Placental epithelial cell (primary cell): ENCODE measurements around the gene CD8B. TPM values are rescaled to one million over a fixed set of nuclear protein-coding genes. Genes with fewer than 3 reads are reported as not detected.

Experiments used
- total RNA-seq: library from RNA; depleted of rRNA; stranded (reverse); fragments of >200 nt; gene quantifications from 2 replicates; pipeline ENCODE4 v1.2.3, GENCODE V29; 2012

CD8B gene
- 0.22 TPM in 1 of 2 replicates, not detected in the other for total RNA-seq

DNA sequence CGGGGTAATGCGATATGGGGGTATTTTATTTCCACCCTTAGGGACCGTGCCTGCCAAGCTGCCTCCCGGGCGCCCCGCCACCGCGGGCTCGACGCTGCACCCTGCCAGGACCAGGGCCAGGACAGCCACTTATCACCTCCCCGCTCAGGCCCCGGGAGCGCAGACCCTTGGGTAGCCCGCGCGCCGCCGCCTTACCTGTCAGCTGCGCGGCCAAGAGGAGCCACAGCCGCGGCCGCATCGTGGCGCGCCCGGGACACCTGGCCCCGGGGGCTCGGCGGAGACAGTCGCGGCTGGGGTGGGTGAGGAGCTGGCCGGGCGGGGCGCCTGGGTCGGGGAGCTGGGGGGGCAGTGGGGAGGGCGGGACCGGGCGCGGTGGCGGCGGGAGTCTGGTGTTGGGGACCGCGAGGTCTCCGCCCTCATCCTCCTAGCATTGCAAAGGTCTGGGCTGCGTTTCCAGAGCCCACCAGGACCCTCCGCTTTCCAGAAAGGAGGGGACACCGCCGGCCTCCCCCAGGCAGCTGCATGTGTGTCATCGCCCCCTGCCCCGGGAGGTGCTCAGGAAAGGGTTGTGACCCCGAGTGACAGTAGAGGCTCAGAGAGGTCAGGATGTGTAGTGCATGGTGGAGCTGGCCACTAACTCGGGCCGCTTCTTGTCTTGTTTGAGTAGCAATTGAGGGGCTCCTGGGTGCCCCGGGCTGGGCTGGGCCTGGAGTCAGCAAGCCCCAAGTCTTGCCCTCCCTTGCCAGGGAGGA, at the start of gene CD8B:
CD8B (minus strand) TSS at position 259 of the 752 bp plus-strand sequence; CDS start at position 238, 21 bp downstream.

DNA sequence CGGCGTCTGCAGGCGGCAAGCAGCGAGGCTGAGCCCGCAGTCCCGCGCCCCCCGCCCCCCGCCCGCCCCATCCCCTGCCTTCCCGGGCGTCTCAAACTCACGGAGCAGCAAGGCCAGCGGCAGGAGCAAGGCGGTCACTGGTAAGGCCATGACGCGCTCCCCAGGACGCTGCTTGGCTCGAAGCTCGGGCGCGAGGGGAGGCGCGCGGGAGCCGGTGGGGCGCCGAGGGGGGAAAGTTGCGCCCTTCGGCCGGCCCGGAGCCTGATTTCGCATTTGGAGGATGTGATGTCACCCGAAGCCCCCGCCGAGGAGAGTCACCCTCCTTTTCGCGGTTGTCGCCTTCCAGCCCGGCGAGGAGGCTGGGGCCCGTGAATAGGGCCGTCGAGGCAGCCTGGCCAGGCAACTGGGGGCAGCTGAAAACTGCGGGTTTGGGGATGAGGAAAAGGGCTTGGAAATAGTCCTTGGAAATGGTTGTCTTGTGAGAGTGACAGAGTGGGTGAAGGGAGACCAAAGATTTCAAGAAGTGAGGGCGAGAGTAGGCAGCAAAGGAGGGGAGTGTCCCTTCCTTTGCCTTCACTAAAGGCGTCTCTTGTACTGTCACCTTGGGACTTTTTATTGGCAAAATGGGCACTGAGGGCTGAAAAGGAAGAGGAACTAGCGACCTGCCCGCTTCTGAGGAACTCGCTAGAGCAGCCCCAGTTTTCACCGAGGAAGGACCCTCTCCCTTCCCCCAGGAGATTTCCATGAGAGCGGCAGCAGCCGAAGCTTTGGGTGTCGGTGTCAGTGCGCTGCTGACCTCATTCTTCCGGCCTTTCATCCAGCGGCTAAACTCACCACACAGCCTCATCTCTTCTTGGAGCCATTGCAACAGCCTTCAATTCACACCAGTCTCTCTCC, 70.8 kb downstream of the CD8B start, which contains the start of gene CD8A:
CD8A (minus strand) TSS at position 238 of the 897 bp plus-strand sequence; CDS start at position 150, 88 bp downstream.

Other genes starting within 250 kb of the CD8B start
- 14.7 and 20.4 TPM in 2 replicates for gene RNF103, start 238.0 kb downstream of the CD8B start, total RNA-seq
- 32.8 and 34.5 TPM in 2 replicates for gene RMND5A, start 141.6 kb downstream of the CD8B start, total RNA-seq
- gene CD8A, start 71.0 kb downstream of the CD8B start, total RNA-seq = under 0.01 TPM in 1 of 2 replicates, not detected in the other
- gene RGPD1, start 80.2 kb upstream of the CD8B start, total RNA-seq = 0.43 and 1.2 TPM in 2 replicates
- gene PLGLB1, start 160.0 kb upstream of the CD8B start, total RNA-seq = 1.1 and 1.6 TPM in 2 replicates